OCI-LY1 (cell line): ENCODE results near the gene SPSB4.

Experiments
- H2AFZ ChIP-seq: fragments of 200-600 bp; sonication (generic), shearing (Covaris generic); 2 replicates; pipeline ENCODE4 v1.6.0; 2014; ENCODE audit warnings: antibody characterized with exemption, mild to moderate bottlenecking, low read length
- H3F3A ChIP-seq: fragments of 200-600 bp; sonication (generic), shearing (Covaris generic); 2 replicates; pipeline ENCODE4 v1.6.0; 2014; ENCODE audit warnings: mild to moderate bottlenecking, antibody characterized with exemption, low read length, moderate library complexity; ENCODE audit not compliant: insufficient read depth
- H3K27ac ChIP-seq: fragments of 200-600 bp; sonication (generic); 2 replicates; pipeline ENCODE4 v1.5.1; 2014; ENCODE audit warnings: low read length, mixed run types, mild to moderate bottlenecking, low read depth; ENCODE audit not compliant: poor library complexity, severe bottlenecking
- H3K27me3 ChIP-seq: fragments of 200-600 bp; sonication (generic); 2 replicates; pipeline ENCODE4 v1.6.0; 2014; ENCODE audit warnings: antibody characterized with exemption, mild to moderate bottlenecking, low read length, moderate library complexity; ENCODE audit not compliant: insufficient read depth
- H3K36me3 ChIP-seq: fragments of 200-600 bp; sonication (generic); 2 replicates; pipeline ENCODE4 v1.6.1; 2014; ENCODE audit warnings: mild to moderate bottlenecking, antibody characterized with exemption, low read length, moderate library complexity, mixed read lengths; ENCODE audit not compliant: insufficient read depth
- H3K4me1 ChIP-seq: fragments of 200-600 bp; sonication (generic); 2 replicates; pipeline ENCODE4 v1.5.1; 2014; ENCODE audit warnings: mild to moderate bottlenecking, low read length, moderate library complexity; ENCODE audit not compliant: insufficient read depth, severe bottlenecking
- H3K4me2 ChIP-seq: fragments of 200-600 bp; sonication (generic), shearing (Covaris generic); 2 replicates; pipeline ENCODE4 v1.6.1; 2014; ENCODE audit warnings: low read length
- H3K4me3 ChIP-seq: fragments of 200-600 bp; sonication (generic); 2 replicates; pipeline ENCODE4 v1.5.1; 2014; ENCODE audit warnings: low read length, low read depth, mild to moderate bottlenecking, mixed read lengths; ENCODE audit not compliant: poor library complexity, severe bottlenecking
- H3K79me2 ChIP-seq: fragments of 200-600 bp; shearing (Covaris generic); 2 replicates; pipeline ENCODE4 v1.6.1; 2016; ENCODE audit warnings: mixed run types, low read length, mixed read lengths; ENCODE audit not compliant: insufficient read depth
- H3K9ac ChIP-seq: fragments of 200-600 bp; sonication (generic), shearing (Covaris generic); 2 replicates; pipeline ENCODE4 v1.6.1; 2014; ENCODE audit warnings: mild to moderate bottlenecking, low read length, mixed read lengths
- H3K9me2 ChIP-seq: fragments of 200-600 bp; sonication (generic), shearing (Covaris generic); 2 replicates; pipeline ENCODE4 v1.6.1; 2014; ENCODE audit warnings: low read depth, mild to moderate bottlenecking, low read length, mixed read lengths
- H3K9me3 ChIP-seq: fragments of 200-600 bp; shearing (Covaris generic); 2 replicates; pipeline ENCODE4 v1.6.1; 2014; ENCODE audit warnings: low read length, mixed read lengths
- H4K20me1 ChIP-seq: fragments of 200-600 bp; sonication (generic), shearing (Covaris generic); 2 replicates; pipeline ENCODE4 v1.6.0; 2016; ENCODE audit warnings: mild to moderate bottlenecking, low read length; ENCODE audit not compliant: insufficient read depth
- CTCF ChIP-seq: fragments of 200-600 bp; sonication (generic), shearing (Covaris generic); IDR thresholded peaks from 2 replicates; pipeline ENCODE4 v1.5.1; 2017; ENCODE audit warnings: mild to moderate bottlenecking, antibody characterized with exemption, low read length, moderate library complexity, mixed read lengths
- EZH2 ChIP-seq: fragments of 200-600 bp; sonication (generic), shearing (Covaris generic); IDR thresholded peaks from 2 replicates; pipeline ENCODE4 v1.8.0; 2017; ENCODE audit warnings: borderline replicate concordance, mixed run types, mild to moderate bottlenecking, antibody characterized with exemption, low read length, moderate library complexity, mixed read lengths

SPSB4 gene

GRCh38 chr3:141103503-141103902, 52.4 kb downstream of the SPSB4 start:
- Histone ChIP-seq H3K27ac (no peak overlapping the region), H3K9ac (no peak overlapping the region), H2AFZ (no peak overlapping the region), H3K36me3 (no peaks in the 10 kb centered on the region), H3K4me3 (no peak overlapping the region), H3K4me1 (no peaks in the 10 kb centered on the region), H4K20me1 (no peaks in the 10 kb centered on the region), H3K4me2 (no peak overlapping the region), H3K9me3 (no peaks in the 10 kb centered on the region), H3K27me3 (no peaks in the 10 kb centered on the region; the same call in 1 of the 2 replicates), H3K79me2 (no peaks in the 10 kb centered on the region), H3F3A (no peaks in the 10 kb centered on the region), H3K9me2 (no peaks in the 10 kb centered on the region)
- no peak for TF ChIP-seq EZH2
- TF ChIP-seq CTCF, result no peak

- Histone ChIP-seq H3K4me1 (no peaks in the 10 kb centered on the region), H3F3A (no peaks in the 10 kb centered on the region), H3K27me3 (no peaks in the 10 kb centered on the region; the same call in 1 of the 2 replicates), H3K36me3 (no peaks in the 10 kb centered on the region), H3K4me2 (no peak overlapping the region), H3K9ac (no peak overlapping the region), H2AFZ (no peak overlapping the region), H3K4me3 (no peak overlapping the region), H3K9me3 (no peaks in the 10 kb centered on the region), H4K20me1 (no peaks in the 10 kb centered on the region), H3K9me2 (no peaks in the 10 kb centered on the region), H3K79me2 (no peaks in the 10 kb centered on the region), H3K27ac (no peak overlapping the region)
- TF ChIP-seq CTCF (no peak), EZH2 (no peak)
Observed at GRCh38 chr3:141104151-141104821, 53.1 kb downstream of the SPSB4 start.

GRCh38 chr3:141105828-141106628, 54.9 kb downstream of the SPSB4 start:
- no peaks in the 10 kb centered on the region for H3K4me1 ChIP-seq
- no peak overlapping the region for H3K9ac ChIP-seq
- H3K9me2 ChIP-seq, result no peaks in the 10 kb centered on the region
- no peaks in the 10 kb centered on the region for H3K9me3 ChIP-seq
- H3F3A ChIP-seq, result no peaks in the 10 kb centered on the region
- H3K27me3 ChIP-seq, result peaks cover 4% of the 10 kb centered on the region; the same call in 1 of the 2 replicates
- no peaks in the 10 kb centered on the region for H3K79me2 ChIP-seq
- no peak overlapping the region for H3K4me3 ChIP-seq
- H3K4me2 ChIP-seq, result no peak overlapping the region
- no peak overlapping the region for H3K27ac ChIP-seq
- no peaks in the 10 kb centered on the region for H4K20me1 ChIP-seq
- H2AFZ ChIP-seq, result no peak overlapping the region
- no peak for TF ChIP-seq EZH2
- peak; percentile 89 for TF ChIP-seq CTCF
- no peaks in the 10 kb centered on the region for H3K36me3 ChIP-seq
